Measurements from ENCODE around the gene EBF4.

Gene EBF4

GRCh38 chr20:2706688-2707352 is 14.2 kb downstream of the EBF4 start:
- no peak overlapping the region for H3K27ac ChIP-seq
- TF ChIP-seq, protein P1, sequence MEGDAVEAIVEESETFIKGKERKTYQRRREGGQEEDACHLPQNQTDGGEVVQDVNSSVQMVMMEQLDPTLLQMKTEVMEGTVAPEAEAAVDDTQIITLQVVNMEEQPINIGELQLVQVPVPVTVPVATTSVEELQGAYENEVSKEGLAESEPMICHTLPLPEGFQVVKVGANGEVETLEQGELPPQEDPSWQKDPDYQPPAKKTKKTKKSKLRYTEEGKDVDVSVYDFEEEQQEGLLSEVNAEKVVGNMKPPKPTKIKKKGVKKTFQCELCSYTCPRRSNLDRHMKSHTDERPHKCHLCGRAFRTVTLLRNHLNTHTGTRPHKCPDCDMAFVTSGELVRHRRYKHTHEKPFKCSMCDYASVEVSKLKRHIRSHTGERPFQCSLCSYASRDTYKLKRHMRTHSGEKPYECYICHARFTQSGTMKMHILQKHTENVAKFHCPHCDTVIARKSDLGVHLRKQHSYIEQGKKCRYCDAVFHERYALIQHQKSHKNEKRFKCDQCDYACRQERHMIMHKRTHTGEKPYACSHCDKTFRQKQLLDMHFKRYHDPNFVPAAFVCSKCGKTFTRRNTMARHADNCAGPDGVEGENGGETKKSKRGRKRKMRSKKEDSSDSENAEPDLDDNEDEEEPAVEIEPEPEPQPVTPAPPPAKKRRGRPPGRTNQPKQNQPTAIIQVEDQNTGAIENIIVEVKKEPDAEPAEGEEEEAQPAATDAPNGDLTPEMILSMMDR (conservative IDR thresholded peaks at IDR 0.05) = no peak
- no peak for TF ChIP-seq ZFX (IDR thresholded peaks at IDR 0.05)

DNA sequence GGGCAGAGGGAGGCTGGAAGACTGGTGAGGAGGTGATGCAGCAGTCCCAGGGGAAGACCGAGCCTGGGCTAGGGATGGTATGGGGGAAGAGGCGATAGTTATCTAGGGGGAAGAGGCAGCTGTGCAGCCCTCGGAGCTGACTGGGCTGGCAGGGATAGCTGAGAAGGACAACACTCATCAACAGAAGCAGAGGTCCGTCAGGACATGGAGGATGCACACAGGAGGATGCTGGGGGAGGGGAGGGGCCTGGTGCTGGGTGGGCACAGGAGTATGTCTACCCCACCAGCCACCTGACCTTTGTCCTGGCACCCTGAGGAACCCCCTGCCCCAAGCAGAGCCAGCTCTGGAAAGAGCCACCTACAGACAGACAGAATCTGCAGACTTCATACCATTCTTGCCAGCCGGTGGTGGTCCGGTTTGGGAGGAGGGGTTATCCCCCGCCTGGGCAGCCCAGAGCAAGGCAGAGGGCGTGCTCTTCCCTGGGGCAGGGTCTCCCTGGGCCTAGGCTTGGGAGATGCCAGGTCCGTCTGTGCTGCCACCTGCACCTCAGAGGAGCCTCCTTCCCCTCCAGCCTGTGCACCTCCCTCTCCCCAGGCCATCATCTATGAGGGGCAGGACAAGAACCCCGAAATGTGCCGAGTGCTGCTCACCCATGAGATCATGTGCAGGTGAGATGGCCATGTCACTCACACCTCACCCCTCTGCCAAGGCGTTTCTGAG is 14.9 kb downstream of the EBF4 start:
- H3K27ac ChIP-seq = no peak overlapping the region
- TF ChIP-seq, protein P1 (conservative IDR thresholded peaks at IDR 0.05) = no peak
- TF ChIP-seq ZFX (IDR thresholded peaks at IDR 0.05) = no peak

- TF ChIP-seq ZFX (IDR thresholded peaks at IDR 0.05) = no peak
- TF ChIP-seq, protein P1 (conservative IDR thresholded peaks at IDR 0.05) = no peak
- no peak overlapping the region for H3K27ac ChIP-seq
These were observed 15.5 kb downstream of the EBF4 start for GRCh38 chr20:2708073-2708415.

DNA sequence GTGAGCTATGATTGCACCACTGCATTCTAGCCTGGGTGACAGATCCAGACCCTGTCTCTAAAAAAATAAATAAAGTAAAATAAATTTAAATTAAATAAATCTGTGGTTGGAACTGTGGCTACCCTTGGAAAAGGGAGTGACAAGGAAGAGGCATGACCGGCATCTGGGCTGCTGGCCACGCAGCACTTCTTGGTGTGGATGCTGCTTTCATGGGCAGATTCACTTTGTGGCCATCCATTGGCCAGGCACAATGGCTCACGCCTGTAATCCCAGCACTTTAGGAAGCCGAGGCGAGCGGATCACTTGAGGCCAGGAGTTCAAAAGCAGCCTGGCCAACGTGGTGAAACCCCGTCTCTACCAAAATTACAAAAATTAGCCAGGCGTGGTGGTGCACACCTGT is 16.1 kb downstream of the EBF4 start:
- H3K27ac ChIP-seq = no peak overlapping the region
- TF ChIP-seq, protein P1 (conservative IDR thresholded peaks at IDR 0.05) = no peak
- no peak for TF ChIP-seq ZFX (IDR thresholded peaks at IDR 0.05)

GRCh38 chr20:2709205-2709981 is 16.8 kb downstream of the EBF4 start:
- no peak overlapping the region for H3K27ac ChIP-seq
- no peak for TF ChIP-seq ZFX (IDR thresholded peaks at IDR 0.05)
- TF ChIP-seq, protein P1 (conservative IDR thresholded peaks at IDR 0.05) = no peak

DNA sequence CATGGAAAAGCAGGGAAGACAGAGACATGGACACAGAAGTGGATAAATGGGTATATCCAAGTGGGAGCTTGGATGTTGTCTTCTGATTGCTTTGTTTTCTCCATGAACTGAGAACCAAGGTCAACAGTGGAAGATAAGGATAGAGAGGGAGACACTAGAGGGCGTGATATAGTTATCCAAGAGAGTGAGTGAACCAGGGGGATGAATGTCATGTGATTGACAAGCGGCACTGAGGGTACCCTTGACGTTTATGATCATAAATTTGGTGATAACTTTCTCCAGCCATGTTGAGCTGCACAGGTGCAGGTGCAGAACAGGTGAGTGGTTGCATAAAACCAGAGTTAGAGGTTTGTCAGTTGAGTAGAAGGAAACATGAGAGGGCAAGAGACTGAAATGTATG is 20.7 kb downstream of the EBF4 start:
- H3K27ac ChIP-seq = no peak overlapping the region
- TF ChIP-seq ZFX (IDR thresholded peaks at IDR 0.05) = no peak
- TF ChIP-seq, protein P1 (conservative IDR thresholded peaks at IDR 0.05) = peak; percentile 51

DNA sequence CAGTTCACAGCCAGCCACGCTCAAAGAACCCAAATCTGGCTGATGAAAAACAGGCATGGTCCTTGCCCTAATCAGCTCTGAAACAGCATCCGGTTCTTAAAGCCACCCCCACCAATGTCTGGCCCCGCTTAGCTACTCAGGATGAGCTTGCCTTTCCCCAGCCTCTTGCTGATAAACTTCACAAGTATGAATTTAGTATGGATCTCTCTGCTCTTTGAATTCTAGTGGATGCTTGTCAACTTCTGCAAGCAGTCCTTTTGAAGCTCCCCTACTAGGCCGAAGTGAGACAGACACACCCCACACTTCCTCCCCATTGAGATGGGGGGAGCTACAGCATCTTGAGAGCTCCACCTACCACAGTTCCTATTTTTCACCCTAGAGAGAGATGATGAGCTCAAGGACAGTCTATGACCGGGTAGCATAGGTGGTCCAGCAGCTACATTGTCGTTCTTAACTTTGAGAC is 36.7 kb downstream of the EBF4 start:
- TF ChIP-seq, protein P1 (conservative IDR thresholded peaks at IDR 0.05) = no peak
- TF ChIP-seq ZFX (IDR thresholded peaks at IDR 0.05) = no peak
- no peak overlapping the region for H3K27ac ChIP-seq

All from C4-2B (cell line).